GM12878 (cell line): Measurements from ENCODE around the gene SYTL1. TPM values are rescaled to one million over a fixed set of nuclear protein-coding genes. Genes with fewer than 3 reads are reported as not detected.

Experiments
- ATAC-seq: fragments of 200-7000 bp; cut with Tn5 transposase; 3 replicates; pipeline ENCODE4 v1.9.1; 2020; ENCODE audit warnings: mild to moderate bottlenecking, moderate library complexity
- BruUV-seq: library from RNA; stranded (reverse); fragments of 400-500 nt; replicated peaks from 2 replicates; lab custom pipeline; 2021; lab: Mats Ljungman, UMichigan
- CTCF ChIA-PET: fragments of 300-600 bp; sonication (Branson Sonifier 250); formaldehyde crosslinking; extraction: SDS; loops from one replicate; lab custom pipeline; 2021; ENCODE audit warnings: inconsistent platforms; lab: Yijun Ruan, JAX
- POLR2A ChIA-PET: fragments of 350-600 bp; formaldehyde crosslinking; extraction: SDS; loops from one replicate; lab custom pipeline; 2021; ENCODE audit warnings: inconsistent platforms; lab: Charles Lee
- RAD21 ChIA-PET: fragments of 300-600 bp; sonication (Branson Sonifier 250); formaldehyde crosslinking; loops from one replicate; lab custom pipeline; 2023; ENCODE audit warnings: antibody characterized with exemption; ENCODE audit not compliant: unreplicated experiment; lab: Charles Lee
- SMC1A ChIA-PET: fragments of 300-600 bp; sonication (Branson Sonifier 250); formaldehyde crosslinking; loops from one replicate; lab custom pipeline; 2023; ENCODE audit not compliant: unreplicated experiment, uncharacterized antibody; lab: Charles Lee
- DNase-seq: peaks from one replicate; pipeline ENCODE4 v3.0.0-alpha.2; 2011; ENCODE audit warnings: low read depth, low spot score
- FAIRE-seq: peaks from 3 replicates; lab custom pipeline; 2011; peaks lifted over from hg19 to GRCh38; lab: Jason Lieb, UNC
- H2AFZ ChIP-seq: 2 replicates; pipeline ENCODE4 v1.6.0; 2011; ENCODE audit warnings: low read depth, low read length, control low read depth; ENCODE audit not compliant: control insufficient read depth
- H3K27ac ChIP-seq: 2 replicates; pipeline ENCODE4 v1.5.1; 2011; ENCODE audit warnings: control low read depth; ENCODE audit not compliant: control insufficient read depth, insufficient read depth
- H3K27me3 ChIP-seq, 2 experiments: replicated peaks in 1 of 2; 2 replicates each; pipeline versions ENCODE4 v1.6.0 to v1.6.1; 2011; ENCODE audit warnings: low read length in 1 of 2; ENCODE audit not compliant: control insufficient read depth in 2 of 2, insufficient read depth in 2 of 2
- H3K36me3 ChIP-seq, 2 experiments: 2 replicates each; pipeline ENCODE4 v1.5.1; 2011; ENCODE audit warnings: low read length in 1 of 2; ENCODE audit not compliant: control insufficient read depth in 2 of 2, insufficient read depth in 2 of 2
- H3K4me1 ChIP-seq: 2 replicates; pipeline ENCODE4 v1.6.1; 2011; ENCODE audit warnings: mild to moderate bottlenecking, low read length, moderate library complexity, mixed read lengths; ENCODE audit not compliant: control insufficient read depth, insufficient read depth
- H3K4me2 ChIP-seq: 2 replicates; pipeline ENCODE4 v1.6.0; 2011; ENCODE audit warnings: control low read depth; ENCODE audit not compliant: control insufficient read depth, insufficient read depth
- H3K4me3 ChIP-seq: fragments of 200-600 bp; sonication (generic); 2 replicates; pipeline ENCODE4 v1.5.1; 2016
- H3K79me2 ChIP-seq: 2 replicates; pipeline ENCODE4 v1.6.0; 2011; ENCODE audit warnings: low read length; ENCODE audit not compliant: control insufficient read depth, insufficient read depth
- H3K9ac ChIP-seq: 2 replicates; pipeline ENCODE4 v1.8.0; 2011; ENCODE audit warnings: low read length, control low read depth, mixed read lengths; ENCODE audit not compliant: control insufficient read depth, insufficient read depth
- H3K9me3 ChIP-seq: replicated peaks from 3 replicates; pipeline ENCODE4 v1.5.1; 2011; ENCODE audit warnings: mild to moderate bottlenecking, low read length; ENCODE audit not compliant: control insufficient read depth, insufficient read depth
- H4K20me1 ChIP-seq: 2 replicates; pipeline ENCODE4 v1.6.0; 2011; ENCODE audit not compliant: control insufficient read depth, insufficient read depth
- BHLHE40 ChIP-seq, 2 experiments: fragments of 450-650 bp in 1 of 2; IDR thresholded peaks; 2 replicates each; pipeline ENCODE4 v1.6.1; 2011 to 2017; ENCODE audit warnings: low read depth in 2 of 2, borderline replicate concordance in 1 of 2, improper control_type of control experiment in 1 of 2, low read length in 1 of 2, mild to moderate bottlenecking in 1 of 2
- GATAD2B ChIP-seq: fragments of 450-650 bp; conservative IDR thresholded peaks from 2 replicates; pipeline ENCODE4 v1.6.1; 2017; ENCODE audit warnings: low read depth, mild to moderate bottlenecking, moderate library complexity
- IRF4 ChIP-seq: IDR thresholded peaks from 2 replicates; pipeline ENCODE4 v1.6.1; 2011; ENCODE audit warnings: low read depth, low read length
- NFYA ChIP-seq: IDR thresholded peaks from 2 replicates; pipeline ENCODE4 v1.6.1; 2011; ENCODE audit warnings: low read depth, mild to moderate bottlenecking, low read length, improper control_type of control experiment, borderline replicate concordance
- NR2C2 ChIP-seq: IDR thresholded peaks from 2 replicates; pipeline ENCODE4 v1.6.1; 2011; ENCODE audit warnings: borderline replicate concordance, low read depth; ENCODE audit not compliant: control insufficient read depth, insufficient read length
- RAD51 ChIP-seq: fragments of 450-650 bp; IDR thresholded peaks from 2 replicates; pipeline ENCODE4 v1.6.1; 2016; ENCODE audit warnings: moderate library complexity, mild to moderate bottlenecking, inconsistent platforms
- SUZ12 ChIP-seq: fragments of 200-600 bp; sonication (generic); IDR thresholded peaks from one replicate; pipeline ENCODE4 v1.6.1; 2018; ENCODE audit warnings: antibody characterized with exemption, mild to moderate bottlenecking; ENCODE audit not compliant: unreplicated experiment
- TCF12 ChIP-seq: IDR thresholded peaks from 2 replicates; pipeline ENCODE4 v1.6.1; 2011; ENCODE audit warnings: low read depth, mild to moderate bottlenecking, low read length
- ZNF384 ChIP-seq: IDR thresholded peaks from 2 replicates; pipeline ENCODE4 v1.6.1; 2012; ENCODE audit warnings: low read depth, mild to moderate bottlenecking, low read length, improper control_type of control experiment, borderline replicate concordance
- WGBS: methylation state at CpG from one replicate; pipeline ENCODE4 v1.1.6; 2016; ENCODE audit warnings: low lambda C conversion rate; ENCODE audit not compliant: insufficient replicate concordance, insufficient coverage; ENCODE audit errors: missing lambda C conversion rate; 5-methylcytosine and 5-hydroxymethylcytosine counted together
- in situ Hi-C: fragments of 300-500 bp; cut with MboI; formaldehyde crosslinking; loops from 9 replicates; pipeline ENCODE4 v1.14.3; 2018; ENCODE audit warnings: mixed read lengths
- intact Hi-C: fragments of 100-400 bp; cut with micrococcal nuclease; formaldehyde crosslinking; loops from one replicate; pipeline ENCODE4 v1.14.2; 2022; ENCODE audit not compliant: unreplicated experiment
- polyA plus RNA-seq, 11 experiments: library from polyadenylated mRNA; depleted of rRNA in 4 of 11; unstranded in 6 of 11; stranded (reverse) in 5 of 11; fragments of >200 nt; fragmentation: Nextera tagmentation in 4 of 11; fragmentation: Illumina TruSeq in 1 of 11; extraction: Ambion mirVana in 4 of 11; extraction: Trizol in 1 of 11; gene quantifications; 1 replicate in 1 of 11; 2 replicates in 10 of 11; pipeline versions ENCODE4 v1.2.1 to v1.2.3, GENCODE V29; 2011 to 2016; ENCODE audit warnings: inconsistent platforms in 2 of 11, missing spikeins in 2 of 11, low read depth in 1 of 11
- total RNA-seq, 4 experiments: library from RNA; depleted of rRNA in 3 of 4; stranded (reverse); fragments of >200 nt in 3 of 4; fragmentation: Illumina TruSeq in 1 of 4; extraction: Trizol in 1 of 4; gene quantifications; 2 replicates each; pipeline versions ENCODE4 v1.2.1 to v1.2.3, GENCODE V29; 2013 to 2021
- TF ChIP-seq, protein P1 (sequence below): IDR thresholded peaks from 2 replicates; pipeline ENCODE4 v1.6.1; 2011; ENCODE audit warnings: borderline replicate concordance, low read depth, mild to moderate bottlenecking, moderate library complexity, low read length; ENCODE audit not compliant: insufficient read depth, poor library complexity, severe bottlenecking
- TF ChIP-seq, protein P2 (sequence below): IDR thresholded peaks from 2 replicates; pipeline ENCODE4 v1.6.1; 2011; ENCODE audit warnings: low read depth, mild to moderate bottlenecking, low read length, moderate library complexity, borderline replicate concordance; ENCODE audit errors: extremely low read depth
- TF ChIP-seq, protein P3 (sequence below): IDR thresholded peaks from 2 replicates; pipeline ENCODE4 v1.6.1; 2012; ENCODE audit warnings: low read depth, low read length, improper control_type of control experiment

The SYTL1 gene
- total and polyA plus RNA-seq, 10 of the 15 experiments (the other 5 are each of a cell fraction or from before 2014, with no cell fraction given): 0.72 to 45.6 (median 14.8) TPM

DNA sequence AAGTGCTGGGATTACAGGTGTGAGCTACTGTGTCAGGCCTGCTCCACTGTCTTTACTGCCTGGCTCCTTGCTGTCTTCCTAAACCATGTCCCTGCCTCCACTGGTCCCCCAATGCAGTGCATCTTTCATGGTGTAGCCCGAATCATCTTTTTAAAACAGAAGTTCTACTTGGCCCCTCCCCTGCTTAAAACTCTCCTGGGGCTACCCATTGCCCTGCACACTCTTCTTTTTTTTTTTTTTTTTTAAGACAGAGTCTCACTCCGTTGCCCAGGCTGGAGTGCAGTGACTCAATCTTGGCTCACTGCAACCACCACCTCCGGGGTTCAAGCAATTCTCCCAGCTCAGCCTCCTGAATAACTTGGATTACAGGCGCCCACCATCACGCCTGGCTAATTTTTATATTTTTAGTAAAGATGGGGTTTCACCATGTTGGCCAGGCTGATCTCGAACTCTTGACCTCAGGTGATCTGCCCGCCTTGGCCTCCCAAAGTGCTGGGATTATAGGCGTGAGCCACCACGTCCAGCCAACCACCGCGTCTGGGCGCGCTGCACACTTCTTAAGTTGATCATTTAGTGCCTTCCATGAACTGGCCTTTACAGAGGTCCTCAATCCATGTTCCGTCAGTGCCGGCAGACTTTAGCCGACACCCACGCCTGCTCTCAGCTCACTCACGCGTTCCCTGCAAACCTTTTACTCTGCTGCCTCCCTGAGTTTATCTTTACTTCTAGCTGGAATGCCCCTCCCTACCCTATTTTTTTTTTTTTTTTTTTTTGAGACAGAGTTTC, 30.4 kb downstream of the SYTL1 start:
- BruUV-seq: no TSS peak
- no peaks in the 10 kb centered on the region for H3K9me3 ChIP-seq
- in situ Hi-C loops: no loop called here
- no peaks in the 10 kb centered on the region for H3K79me2 ChIP-seq
- ChIA-PET CTCF (interaction anchor here (0.6 to 2.3 kb wide), 7 partner anchors 16 to 269 kb away, joined by 3 to 12 read pairs (median 3); no protein-coding TSS in a partner anchor), RAD21 (no interaction called here), POLR2A (interaction anchor here (0.6 kb wide), 3 partner anchors 27 to 45 kb away, joined by 3 to 5 read pairs (median 4); no protein-coding TSS in a partner anchor), SMC1A (no interaction called here)
- DNase-seq (no peak), ATAC-seq (no peak), FAIRE-seq (no peak)
- peaks cover 10% of the 10 kb centered on the region for H3K4me1 ChIP-seq
- H4K20me1 ChIP-seq: no peaks in the 10 kb centered on the region; the same call in 1 of the 2 replicates
- WGBS: 69% methylated on average over 19 of the region's 19 CpGs
- H3K4me3 ChIP-seq: no peak overlapping the region
- no peaks in the 10 kb centered on the region for H3K36me3 ChIP-seq
- intact Hi-C loops: no loop called here
- TF ChIP-seq, protein P1, sequence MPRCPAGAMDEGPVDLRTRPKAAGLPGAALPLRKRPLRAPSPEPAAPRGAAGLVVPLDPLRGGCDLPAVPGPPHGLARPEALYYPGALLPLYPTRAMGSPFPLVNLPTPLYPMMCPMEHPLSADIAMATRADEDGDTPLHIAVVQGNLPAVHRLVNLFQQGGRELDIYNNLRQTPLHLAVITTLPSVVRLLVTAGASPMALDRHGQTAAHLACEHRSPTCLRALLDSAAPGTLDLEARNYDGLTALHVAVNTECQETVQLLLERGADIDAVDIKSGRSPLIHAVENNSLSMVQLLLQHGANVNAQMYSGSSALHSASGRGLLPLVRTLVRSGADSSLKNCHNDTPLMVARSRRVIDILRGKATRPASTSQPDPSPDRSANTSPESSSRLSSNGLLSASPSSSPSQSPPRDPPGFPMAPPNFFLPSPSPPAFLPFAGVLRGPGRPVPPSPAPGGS: no peak
- no peak for TF ChIP-seq NFYA
- no peak for TF ChIP-seq NR2C2
- no peak for TF ChIP-seq SUZ12
- TF ChIP-seq BHLHE40 (IDR thresholded peaks at IDR 0.05; ENCODE audit: borderline replicate concordance in 1 of 2, low read depth in 2 of 2, low read length in 1 of 2): no peak
- TF ChIP-seq ZNF384: no peak
- TF ChIP-seq, protein P2, sequence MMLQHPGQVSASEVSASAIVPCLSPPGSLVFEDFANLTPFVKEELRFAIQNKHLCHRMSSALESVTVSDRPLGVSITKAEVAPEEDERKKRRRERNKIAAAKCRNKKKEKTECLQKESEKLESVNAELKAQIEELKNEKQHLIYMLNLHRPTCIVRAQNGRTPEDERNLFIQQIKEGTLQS: no peak
- no peak for TF ChIP-seq RAD51
- TF ChIP-seq, protein P3, sequence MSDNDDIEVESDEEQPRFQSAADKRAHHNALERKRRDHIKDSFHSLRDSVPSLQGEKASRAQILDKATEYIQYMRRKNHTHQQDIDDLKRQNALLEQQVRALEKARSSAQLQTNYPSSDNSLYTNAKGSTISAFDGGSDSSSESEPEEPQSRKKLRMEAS: no peak
- no peak for TF ChIP-seq TCF12
- no peak for TF ChIP-seq IRF4
- TF ChIP-seq GATAD2B: no peak
- no peak overlapping the region for H2AFZ ChIP-seq
- no peak overlapping the region for H3K27ac ChIP-seq
- H3K4me2 ChIP-seq: no peak overlapping the region
- H3K9ac ChIP-seq: no peak overlapping the region
- no peaks in the 10 kb centered on the region; a peak in 1 of 4 replicates for H3K27me3 ChIP-seq
